Vagina (tissue), 2 donors: ENCODE results near the gene RANGAP1.

Experiments used
- POLR2A ChIP-seq, 2 donors: fragments of 450-650 bp; IDR thresholded peaks; one replicate each; pipeline ENCODE4 v1.6.1; 2017; ENCODE audit warnings: antibody characterized with exemption in 2 of 2, mild to moderate bottlenecking in 2 of 2, moderate library complexity in 2 of 2
- POLR2AphosphoS5 ChIP-seq, 2 donors: sonication (generic); formaldehyde crosslinking; IDR thresholded peaks; one replicate each; pipeline ENCODE4 v1.9.0; 2017; ENCODE audit warnings: antibody characterized with exemption in 2 of 2, mild to moderate bottlenecking in 2 of 2, low read depth in 1 of 2; ENCODE audit not compliant: insufficient read depth in 1 of 2
- TF ChIP-seq, protein P1 (sequence below), 3 experiments: fragments of 450-650 bp in 2 of 3; fragments of 200-600 bp in 1 of 3; sonication (generic) in 1 of 3; IDR thresholded peaks; one replicate each; pipeline ENCODE4 v1.5.1; 2017 to 2019; ENCODE audit warnings: antibody characterized with exemption in 3 of 3, mild to moderate bottlenecking in 2 of 3, moderate library complexity in 2 of 3

- TF ChIP-seq, protein P1, sequence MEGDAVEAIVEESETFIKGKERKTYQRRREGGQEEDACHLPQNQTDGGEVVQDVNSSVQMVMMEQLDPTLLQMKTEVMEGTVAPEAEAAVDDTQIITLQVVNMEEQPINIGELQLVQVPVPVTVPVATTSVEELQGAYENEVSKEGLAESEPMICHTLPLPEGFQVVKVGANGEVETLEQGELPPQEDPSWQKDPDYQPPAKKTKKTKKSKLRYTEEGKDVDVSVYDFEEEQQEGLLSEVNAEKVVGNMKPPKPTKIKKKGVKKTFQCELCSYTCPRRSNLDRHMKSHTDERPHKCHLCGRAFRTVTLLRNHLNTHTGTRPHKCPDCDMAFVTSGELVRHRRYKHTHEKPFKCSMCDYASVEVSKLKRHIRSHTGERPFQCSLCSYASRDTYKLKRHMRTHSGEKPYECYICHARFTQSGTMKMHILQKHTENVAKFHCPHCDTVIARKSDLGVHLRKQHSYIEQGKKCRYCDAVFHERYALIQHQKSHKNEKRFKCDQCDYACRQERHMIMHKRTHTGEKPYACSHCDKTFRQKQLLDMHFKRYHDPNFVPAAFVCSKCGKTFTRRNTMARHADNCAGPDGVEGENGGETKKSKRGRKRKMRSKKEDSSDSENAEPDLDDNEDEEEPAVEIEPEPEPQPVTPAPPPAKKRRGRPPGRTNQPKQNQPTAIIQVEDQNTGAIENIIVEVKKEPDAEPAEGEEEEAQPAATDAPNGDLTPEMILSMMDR (IDR thresholded peaks at IDR 0.05) = no peak
- TF ChIP-seq POLR2AphosphoS5 (IDR thresholded peaks at IDR 0.05; ENCODE audit: insufficient read depth in 1 of 2, low read depth in 1 of 2) (no peak), POLR2A (IDR thresholded peaks at IDR 0.05) (no peak)
Observed at GRCh38 chr22:41230401-41230785, 55.6 kb downstream of the RANGAP1 start.
